NK-92 treated with Interleukin-12 subunit alpha and Interleukin-12 subunit beta, amount 100 ng/mL, for 24 hours (cell line): ENCODE data around the gene ANKFN1.

Experiments
- DNase-seq: peaks from one replicate; lab custom pipeline; 2025; lab: John Stamatoyannopoulos, UW

ANKFN1 gene

DNA sequence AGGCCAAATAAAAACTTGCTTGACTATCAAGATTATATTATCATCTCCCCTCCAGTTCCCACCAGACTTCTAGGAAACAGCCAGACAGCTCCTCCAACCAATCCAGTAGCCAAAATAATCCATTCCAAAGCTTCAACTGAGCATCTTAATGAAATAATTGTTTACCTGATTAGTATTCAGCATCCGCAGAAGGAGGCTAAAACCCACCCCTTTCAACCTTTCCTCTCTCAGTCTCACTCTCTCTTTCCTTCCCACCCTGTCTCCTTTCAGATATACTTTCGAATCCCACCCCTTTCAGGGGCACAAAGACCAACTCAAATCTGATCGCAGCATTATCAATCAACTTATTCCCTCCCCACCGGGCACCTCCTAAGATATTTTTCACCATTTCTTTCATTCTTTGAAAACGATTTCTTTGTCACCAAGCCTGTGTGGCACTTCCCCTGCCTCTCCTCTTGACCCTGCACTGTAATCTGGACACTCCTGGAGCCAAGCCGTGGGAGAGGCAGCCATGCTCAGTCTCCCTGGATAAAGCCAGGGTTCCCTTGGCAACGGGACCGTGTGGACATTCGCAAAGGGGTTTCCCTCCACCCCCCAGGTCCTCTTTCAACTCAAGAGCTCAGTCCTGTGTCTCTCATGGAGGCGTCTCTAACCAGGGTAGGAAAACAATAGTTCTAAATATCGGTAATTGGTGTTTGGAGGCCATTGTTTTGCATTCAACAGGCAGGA, at the start of gene ANKFN1:
Gene ANKFN1, plus strand, starts transcription at position 602 of the 729 bp plus-strand sequence. CDS start 59,193 bp downstream, outside the sequence.
- DNase-seq = no peak

DNA sequence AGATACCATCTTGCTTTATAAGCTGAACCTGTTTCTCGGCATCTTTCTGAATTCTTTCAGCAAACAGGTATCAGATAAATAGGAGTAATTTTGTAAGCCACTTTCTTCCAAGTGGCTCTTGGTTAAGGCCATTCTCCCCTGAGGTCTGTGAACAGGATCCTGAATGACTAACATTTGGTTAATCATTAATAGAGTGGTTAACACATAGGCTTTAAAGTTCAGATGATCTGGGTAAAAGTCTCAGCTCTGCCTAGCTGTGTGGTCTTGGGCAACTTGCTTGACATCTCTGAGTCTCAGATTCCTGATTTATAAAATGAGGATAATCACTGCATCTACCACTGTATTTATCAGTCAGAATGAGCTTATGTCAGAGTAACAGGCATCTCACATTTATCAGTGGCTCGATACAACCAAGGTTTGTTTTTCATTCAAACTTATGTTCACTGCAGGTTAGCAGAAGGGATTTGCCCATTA, 44.4 kb upstream of the ANKFN1 start:
- DNase-seq = no peak

- DNase-seq = no peak
Observed at GRCh38 chr17:56109836-56110235, 43.4 kb upstream of the ANKFN1 start.

GRCh38 chr17:56110463-56111135, 42.7 kb upstream of the ANKFN1 start:
- DNase-seq = no peak

DNA sequence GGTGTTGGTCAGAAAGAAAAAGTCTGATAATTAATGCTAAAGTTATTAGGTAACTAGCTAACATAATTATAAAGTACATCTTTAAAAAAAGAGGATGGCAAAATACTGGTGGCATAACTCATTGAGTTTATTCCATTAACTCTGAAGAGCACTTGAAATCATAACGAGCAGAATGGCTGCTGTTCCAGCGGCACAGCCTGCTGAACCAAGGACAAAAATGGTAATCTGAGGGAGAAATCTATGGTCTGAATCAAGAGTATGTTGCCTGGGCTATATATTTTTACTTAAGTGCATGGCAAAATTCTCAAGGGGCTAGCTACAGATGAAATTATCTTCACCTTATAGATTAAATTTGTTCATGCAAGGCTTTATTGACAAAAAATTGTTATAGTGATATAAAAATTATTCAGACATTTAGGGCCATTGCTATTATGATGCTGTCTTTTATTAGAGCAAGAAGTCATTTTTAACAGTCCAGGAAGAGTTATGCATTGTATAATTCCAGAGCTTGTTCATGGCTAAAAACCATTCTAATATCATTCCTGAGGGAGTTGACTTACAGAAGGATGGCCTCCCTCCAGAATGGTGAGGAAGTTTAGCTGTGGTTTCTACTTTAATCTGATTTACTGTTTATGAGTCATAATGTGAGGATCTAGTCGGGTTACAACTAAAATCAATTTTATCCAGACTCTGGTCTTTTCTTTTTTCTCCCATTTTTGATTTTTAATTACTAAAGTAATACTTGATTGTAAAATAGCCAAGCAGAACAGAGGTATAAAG, 41.4 kb upstream of the ANKFN1 start:
- no peak for DNase-seq

DNA sequence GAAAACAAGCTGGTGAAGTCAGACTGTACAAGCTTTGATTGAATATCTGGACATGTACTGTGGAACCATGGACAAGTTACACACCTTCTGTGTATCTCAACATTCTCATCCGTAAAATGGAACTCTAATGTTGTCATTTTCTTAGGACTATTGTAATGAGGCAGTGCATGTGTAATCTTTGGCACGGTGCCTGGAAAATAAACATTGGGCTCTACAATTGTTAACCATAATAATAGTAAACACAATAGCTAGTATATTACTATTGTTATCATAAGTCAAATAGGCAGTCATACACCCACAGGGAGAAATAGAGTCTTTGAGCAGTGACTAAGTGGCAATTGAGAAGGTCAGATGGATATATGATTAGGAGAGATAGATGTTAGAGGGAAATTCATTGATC, 39.8 kb upstream of the ANKFN1 start:
- no peak for DNase-seq

DNA sequence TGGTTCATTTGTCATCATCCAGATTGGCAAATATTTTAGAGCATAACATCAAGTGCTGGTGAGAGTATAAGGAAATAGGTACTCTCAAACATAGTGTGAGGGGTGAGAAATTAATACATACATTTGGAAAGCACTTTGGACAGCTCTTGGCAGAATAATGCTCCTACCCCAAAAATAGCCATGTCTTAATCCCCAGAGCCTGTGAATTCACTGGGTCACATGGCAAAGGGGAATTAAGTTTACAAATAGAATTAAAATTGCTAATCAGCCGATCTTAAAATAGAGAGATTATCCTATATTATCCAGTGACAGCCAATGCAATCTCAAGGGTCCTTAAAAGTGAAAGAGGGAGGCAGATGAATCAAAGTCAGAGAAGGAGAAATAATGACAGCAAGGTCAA, 38.8 kb upstream of the ANKFN1 start:
- DNase-seq = no peak

DNA sequence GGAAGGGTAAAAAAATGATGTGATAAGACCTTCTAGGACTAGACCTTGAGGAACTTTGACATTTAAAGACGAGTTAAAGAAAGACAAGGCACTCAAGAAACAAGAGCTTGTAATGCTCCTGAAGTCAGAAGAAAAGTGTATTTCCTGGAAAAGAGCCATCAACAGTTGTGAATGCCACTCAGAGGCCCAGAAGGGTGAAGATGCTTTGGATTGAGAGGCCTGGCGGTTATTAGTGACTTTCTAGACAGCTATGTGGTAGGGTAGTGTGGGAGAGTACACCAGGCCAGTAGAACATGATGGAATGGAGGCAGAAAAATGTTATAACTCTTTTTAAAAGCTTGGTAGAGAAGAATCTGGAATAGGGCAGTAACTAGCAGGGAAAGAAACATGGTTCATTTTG, 34.1 kb upstream of the ANKFN1 start:
- no peak for DNase-seq

DNA sequence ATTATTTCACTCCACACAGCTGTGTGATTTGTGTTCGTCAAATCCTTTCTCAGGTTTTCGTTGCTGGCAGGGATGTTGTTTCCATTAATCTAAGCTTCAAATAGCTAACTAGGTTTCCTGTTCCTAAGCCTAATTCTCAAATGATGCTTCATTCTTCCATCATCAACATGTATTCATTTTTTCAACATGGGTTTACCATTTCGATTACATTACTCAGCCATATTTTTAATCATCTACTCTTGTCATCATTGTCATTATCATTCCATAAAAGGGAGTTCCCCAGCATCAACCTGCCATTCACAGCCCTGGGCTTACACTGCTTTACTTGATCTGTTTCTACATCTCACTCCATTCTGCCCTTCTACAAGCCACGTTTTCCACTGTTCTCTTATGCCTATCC, 33.3 kb upstream of the ANKFN1 start:
- no peak for DNase-seq

DNA sequence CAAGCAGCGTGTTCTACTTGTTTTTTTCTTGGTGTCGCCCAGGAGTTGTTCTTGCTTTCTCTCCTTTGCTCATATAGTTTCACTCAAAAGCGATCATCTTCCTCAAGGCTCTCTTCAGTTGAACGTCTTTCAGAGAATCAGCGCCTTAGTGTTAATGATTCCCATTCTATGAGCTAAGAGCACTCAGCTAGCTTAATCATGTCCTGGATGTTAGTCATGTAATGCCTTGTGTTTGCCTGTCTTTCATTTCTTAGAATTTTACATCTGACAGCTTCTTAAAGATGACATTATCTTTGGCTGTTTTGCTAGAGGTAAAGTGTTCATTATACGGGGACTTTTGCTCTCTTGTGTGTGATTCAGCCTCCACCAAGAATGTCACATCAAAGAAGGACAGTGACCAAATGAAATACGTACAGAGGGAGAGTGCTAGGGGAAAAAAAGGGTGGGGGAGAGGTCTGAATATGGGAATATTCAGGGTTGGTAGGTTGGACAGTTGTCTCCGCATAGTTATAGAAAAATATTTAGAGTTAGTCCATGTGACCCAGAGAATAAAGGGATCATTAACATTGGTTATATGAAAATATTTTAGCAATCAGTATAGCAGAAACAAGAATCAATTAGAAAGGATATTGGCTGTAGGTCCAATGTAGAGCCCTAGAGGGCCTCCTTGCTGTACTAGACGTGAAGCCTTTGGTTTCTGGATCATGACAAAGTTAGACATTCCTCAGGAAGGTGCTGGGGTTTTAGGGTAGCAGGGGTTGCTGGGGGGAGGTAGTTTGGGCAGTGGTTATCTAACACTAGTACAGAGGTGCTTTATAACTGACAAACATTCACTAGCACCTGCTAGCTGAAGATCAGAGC, 31.9 kb upstream of the ANKFN1 start:
- DNase-seq = no peak

DNA sequence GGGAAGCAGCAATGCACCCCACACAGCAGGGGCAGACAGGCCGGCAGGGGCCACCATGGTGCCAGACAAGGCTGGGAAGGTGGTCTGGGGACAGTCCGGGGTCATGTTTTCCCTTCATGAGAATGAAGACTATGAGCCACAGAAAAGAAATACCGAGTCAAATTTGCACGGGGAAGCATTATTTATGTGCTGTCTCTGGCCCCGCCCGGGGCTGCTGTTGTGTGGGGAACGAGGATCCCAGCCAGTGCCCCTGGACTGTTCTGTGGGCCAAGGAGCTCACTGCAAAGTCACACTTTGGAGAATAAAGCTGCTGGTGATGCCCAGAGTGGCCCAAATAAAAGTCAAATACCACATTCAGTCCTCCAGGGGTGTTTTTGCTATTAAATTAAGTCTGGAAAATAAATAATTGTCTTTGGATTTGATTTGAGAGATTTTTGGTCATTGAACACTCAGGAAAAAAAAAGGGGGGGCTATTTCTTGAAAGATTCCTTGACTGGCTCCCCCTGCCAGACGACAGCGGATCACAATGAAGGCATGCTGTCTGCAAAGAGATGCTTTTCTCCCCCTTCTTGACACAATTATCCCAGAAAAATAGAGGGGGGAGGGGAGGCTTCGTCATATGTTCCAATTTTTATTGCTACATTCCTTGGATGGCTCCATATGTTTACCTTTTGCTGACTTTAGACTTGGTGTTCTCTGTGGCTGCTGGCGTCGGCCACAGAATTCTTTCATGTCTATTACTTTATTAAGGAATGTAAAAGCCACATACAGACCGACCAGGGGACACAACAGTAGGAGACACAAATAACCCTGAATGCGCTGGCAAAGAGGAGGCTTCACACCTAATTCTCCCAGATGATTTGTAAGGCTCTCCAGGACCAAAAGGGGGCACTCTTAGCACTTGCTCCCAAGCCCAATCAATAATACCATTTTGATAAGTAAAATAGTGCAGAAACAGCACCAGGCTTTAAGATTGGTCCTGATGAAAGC, 27.1 kb upstream of the ANKFN1 start:
- no peak for DNase-seq

DNA sequence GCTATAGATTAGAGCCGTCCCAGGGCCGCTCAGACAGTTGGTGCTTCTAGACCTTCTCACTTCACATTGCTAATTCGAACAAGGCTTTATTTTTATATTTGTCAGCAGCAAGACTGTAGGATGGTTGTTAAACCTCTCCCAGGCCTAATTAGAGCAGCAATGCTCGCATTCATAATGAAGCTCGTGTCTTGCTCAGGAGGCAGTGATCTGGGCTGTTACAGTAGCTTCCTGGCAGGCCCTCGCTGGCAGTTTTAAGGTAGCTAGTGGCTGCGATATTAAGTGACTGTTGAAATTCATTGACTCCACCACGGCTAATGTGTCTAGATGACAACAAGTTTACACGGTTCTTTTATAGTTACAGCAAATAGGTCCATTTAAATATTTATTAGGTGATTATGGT, 23.2 kb upstream of the ANKFN1 start:
- DNase-seq = no peak

- no peak for DNase-seq
Observed at GRCh38 chr17:56130631-56131030, 22.6 kb upstream of the ANKFN1 start.

DNA sequence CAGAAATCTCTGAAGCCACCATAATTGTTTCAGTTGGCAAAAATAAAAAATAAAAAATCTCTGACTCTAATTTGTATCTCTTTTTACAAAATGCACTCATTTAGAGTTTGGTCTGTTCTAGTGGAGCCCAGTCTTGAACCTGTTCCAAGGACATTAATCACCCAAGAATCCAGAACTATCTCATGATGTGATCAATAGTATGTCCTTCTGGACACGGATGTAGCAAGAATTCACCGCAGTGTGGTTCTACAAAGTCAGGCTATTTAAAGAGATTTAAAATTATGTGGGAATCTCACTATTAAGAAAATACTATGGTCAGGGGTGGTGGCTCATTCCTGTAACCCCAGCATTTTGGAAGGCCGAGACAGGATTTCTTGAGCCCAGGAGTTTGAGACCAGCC, 21.8 kb upstream of the ANKFN1 start:
- no peak for DNase-seq

DNA sequence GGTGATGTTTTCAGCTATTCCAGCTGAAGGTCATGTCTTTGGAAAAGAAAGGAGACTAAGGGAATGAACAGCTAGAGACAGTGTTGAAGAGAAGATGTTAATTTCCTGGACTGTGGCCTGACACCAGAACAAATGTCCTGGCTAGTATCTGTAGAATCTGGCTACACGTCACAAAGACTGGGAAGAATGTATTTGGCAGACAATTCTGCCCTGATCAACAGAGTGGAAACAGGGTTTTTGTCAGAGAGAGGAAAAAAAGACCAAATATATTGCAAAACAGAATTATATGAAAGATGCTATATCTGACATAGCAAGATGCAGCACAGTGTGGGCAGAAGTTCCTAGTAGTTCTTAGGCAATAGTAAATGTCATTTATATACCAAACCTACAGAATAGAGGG, 17.0 kb upstream of the ANKFN1 start:
- no peak for DNase-seq

- DNase-seq = no peak
Observed at GRCh38 chr17:56141046-56141839, 12.0 kb upstream of the ANKFN1 start.

DNA sequence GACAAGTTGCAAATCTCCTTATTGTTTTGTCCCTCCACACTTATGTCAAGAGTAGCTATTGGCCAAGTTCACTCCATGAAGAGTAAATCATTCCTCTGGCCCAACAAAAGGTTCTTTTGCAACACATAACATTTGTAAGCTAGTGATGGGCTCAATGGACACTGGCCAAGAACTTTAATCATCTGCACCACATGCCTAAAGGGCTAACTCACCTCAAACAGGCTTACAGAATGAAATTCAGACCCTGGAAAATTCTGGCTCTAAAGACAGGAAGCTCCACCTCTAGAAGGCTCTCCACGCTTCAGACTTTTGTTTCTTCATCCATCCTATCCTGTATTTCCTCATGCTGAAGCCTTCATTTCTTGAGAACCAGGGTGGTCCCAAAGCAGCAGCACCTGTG, 10.9 kb upstream of the ANKFN1 start:
- no peak for DNase-seq

GRCh38 chr17:56142781-56143180, 10.5 kb upstream of the ANKFN1 start:
- DNase-seq = no peak

DNA sequence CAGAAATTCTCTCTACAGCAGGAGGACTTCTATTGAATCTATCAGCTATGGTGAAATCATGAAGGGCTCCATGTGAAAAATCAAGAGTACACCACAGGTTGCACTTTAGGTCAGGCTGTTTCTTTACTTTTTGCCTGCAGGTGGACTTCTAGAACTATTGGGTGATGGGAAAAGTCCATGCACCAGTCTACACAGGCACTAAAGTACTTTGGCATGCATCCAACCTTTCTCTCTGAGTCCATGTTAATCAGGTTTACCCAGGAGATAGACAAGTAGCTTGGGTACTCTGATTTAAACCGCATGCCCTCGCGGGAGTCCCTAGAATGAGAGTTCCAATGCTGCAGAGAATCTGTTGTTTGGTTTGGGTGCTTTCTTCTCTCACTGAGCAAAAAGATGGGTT, 9.1 kb upstream of the ANKFN1 start:
- no peak for DNase-seq

- DNase-seq = no peak
Observed at GRCh38 chr17:56146534-56146933, 6.7 kb upstream of the ANKFN1 start.
